GM12891 (cell line): ENCODE results near the gene INPP4A.

Experiments used
- POLR2A ChIP-seq: IDR thresholded peaks from 2 replicates; pipeline ENCODE4 v1.6.1; 2011; ENCODE audit warnings: low read depth, low read length, control low read depth
- POLR2AphosphoS5 ChIP-seq: IDR thresholded peaks from 2 replicates; pipeline ENCODE4 v1.6.1; 2011; ENCODE audit warnings: low read depth, low read length, control low read depth
- SPI1 ChIP-seq: IDR thresholded peaks from 2 replicates; pipeline ENCODE4 v1.6.1; 2011; ENCODE audit warnings: low read depth, low read length, control low read depth
- TAF1 ChIP-seq: IDR thresholded peaks from 2 replicates; pipeline ENCODE4 v1.6.1; 2011; ENCODE audit warnings: low read depth, low read length, control low read depth

GRCh38 chr2:98524168-98524567 lies 79.5 kb downstream of the INPP4A start:
- TF ChIP-seq POLR2AphosphoS5 = no peak
- no peak for TF ChIP-seq POLR2A
- TF ChIP-seq TAF1 = no peak
- no peak for TF ChIP-seq SPI1
